Kidney epithelial cell (primary cell): ENCODE data around the gene SLC23A2. TPM values are rescaled to one million over a fixed set of nuclear protein-coding genes. Genes with fewer than 3 reads are reported as not detected.
"Not testable (repeated sequence)": the region's sequence is repeated elsewhere in the genome, so short reads cannot be mapped to it uniquely, and the experiment has no call there.

ENCODE experiments used
- DNase-seq: peaks from one replicate; pipeline ENCODE4 v3.0.0-alpha.2; 2010; ENCODE audit warnings: low read depth
- H3K27me3 ChIP-seq: 2 replicates; pipeline ENCODE4 v1.6.0; 2011; ENCODE audit warnings: low read length; ENCODE audit not compliant: control insufficient read depth, insufficient read depth
- H3K36me3 ChIP-seq: 2 replicates; pipeline ENCODE4 v1.5.1; 2011; ENCODE audit warnings: low read length; ENCODE audit not compliant: control insufficient read depth, insufficient read depth
- H3K4me3 ChIP-seq: 2 replicates; pipeline ENCODE4 v1.5.1; 2011; ENCODE audit warnings: low read depth, mild to moderate bottlenecking, control low read depth, low read length
- total RNA-seq: library from RNA; depleted of rRNA; stranded (reverse); fragments of >200 nt; gene quantifications from 2 replicates; pipeline ENCODE4 v1.2.3, GENCODE V29; 2015
- TF ChIP-seq, protein P1 (sequence below): IDR thresholded peaks from 2 replicates; pipeline ENCODE4 v1.5.1; 2011; ENCODE audit warnings: mild to moderate bottlenecking, moderate library complexity, low read length, control low read depth, inconsistent platforms; ENCODE audit not compliant: insufficient read depth, poor library complexity, severe bottlenecking

SLC23A2 gene
- total RNA-seq, 1 donor from 2014 or later = 21.4 TPM

DNA sequence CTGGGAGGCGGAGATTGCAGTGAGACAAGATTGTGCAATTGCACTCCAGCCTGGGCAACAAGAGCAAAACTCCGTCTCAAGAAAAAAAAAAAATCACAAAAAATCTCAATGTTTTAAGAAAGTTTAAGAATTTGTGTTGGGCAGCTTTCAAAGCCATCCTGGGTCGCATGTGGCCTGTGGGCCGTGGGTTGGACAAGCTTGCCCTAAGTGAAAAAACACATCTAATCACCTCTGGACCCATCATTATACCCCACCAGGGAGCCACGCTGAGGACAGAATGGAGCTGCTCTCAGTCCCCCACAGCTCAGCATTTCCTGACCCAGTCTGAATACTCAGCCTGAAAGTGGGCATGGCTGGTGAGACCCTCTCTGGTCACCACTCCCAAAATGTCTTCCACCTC is 150.3 kb downstream of the SLC23A2 start:
- H3K36me3 ChIP-seq = no peaks in the 10 kb centered on the region
- no peak for DNase-seq
- H3K27me3 ChIP-seq = no peaks in the 10 kb centered on the region
- H3K4me3 ChIP-seq = no peak overlapping the region
- TF ChIP-seq, protein P1, sequence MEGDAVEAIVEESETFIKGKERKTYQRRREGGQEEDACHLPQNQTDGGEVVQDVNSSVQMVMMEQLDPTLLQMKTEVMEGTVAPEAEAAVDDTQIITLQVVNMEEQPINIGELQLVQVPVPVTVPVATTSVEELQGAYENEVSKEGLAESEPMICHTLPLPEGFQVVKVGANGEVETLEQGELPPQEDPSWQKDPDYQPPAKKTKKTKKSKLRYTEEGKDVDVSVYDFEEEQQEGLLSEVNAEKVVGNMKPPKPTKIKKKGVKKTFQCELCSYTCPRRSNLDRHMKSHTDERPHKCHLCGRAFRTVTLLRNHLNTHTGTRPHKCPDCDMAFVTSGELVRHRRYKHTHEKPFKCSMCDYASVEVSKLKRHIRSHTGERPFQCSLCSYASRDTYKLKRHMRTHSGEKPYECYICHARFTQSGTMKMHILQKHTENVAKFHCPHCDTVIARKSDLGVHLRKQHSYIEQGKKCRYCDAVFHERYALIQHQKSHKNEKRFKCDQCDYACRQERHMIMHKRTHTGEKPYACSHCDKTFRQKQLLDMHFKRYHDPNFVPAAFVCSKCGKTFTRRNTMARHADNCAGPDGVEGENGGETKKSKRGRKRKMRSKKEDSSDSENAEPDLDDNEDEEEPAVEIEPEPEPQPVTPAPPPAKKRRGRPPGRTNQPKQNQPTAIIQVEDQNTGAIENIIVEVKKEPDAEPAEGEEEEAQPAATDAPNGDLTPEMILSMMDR = no peak

DNA sequence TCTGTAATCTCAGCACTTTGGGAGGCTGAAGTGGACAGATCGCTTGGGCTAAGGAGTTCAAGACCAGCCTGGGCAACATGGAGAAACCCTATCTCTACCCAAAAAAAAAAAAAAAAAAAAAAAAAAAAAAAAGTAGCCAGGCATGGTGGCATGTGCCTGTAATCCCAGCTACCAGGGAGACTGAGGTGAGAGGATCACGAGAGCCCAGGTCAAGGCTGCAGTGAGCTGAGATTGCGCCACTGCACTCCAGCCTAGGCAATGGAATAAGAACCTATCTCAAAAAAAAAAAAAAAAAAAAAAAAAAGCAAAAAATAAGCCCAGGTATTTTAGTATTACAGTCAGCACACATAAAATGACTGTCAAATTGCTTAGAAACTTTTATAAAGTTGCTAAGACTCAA is 152.5 kb downstream of the SLC23A2 start:
- not testable (repeated sequence) for H3K4me3 ChIP-seq, DNase-seq, H3K27me3 ChIP-seq, H3K36me3 ChIP-seq

DNA sequence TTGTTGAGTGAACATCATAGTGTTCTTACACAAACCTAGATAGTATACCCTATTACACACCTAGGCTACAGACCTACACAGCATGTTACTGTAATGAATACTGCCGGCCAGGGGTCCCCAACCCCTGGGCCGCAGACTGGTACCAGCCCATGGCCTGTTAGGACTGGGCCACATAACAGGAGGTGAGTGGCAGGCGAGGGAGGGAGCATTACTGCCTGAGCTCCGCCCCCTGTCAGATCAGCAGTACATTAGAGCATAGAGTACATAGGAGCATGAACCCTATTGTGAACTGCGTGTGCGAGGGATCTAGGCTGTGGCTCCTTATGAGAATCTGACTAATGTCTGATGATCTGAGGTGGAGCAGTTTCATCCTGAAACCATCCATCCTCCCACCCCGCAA is 153.3 kb downstream of the SLC23A2 start:
- no peaks in the 10 kb centered on the region for H3K27me3 ChIP-seq
- no peak for DNase-seq
- H3K36me3 ChIP-seq = no peaks in the 10 kb centered on the region
- TF ChIP-seq, protein P1 = no peak
- H3K4me3 ChIP-seq = no peak overlapping the region

DNA sequence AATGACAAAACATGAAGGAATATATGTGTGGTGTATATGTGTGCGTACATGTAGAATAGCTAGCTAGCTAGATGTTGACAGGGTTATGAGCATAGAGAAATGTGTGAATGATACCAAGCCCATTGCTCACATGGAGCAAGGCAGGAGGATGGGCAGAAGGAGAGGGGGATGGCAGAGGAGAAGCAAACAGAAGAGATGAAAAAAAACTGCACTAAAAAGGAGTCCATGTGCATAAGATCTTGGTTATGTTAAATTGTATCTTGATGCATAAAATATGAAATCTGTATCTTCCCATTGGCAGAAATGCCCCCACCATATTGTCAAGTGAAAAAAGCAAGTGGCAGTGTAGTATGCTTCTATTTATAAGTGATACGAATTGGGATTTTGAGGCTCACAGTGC is 154.5 kb downstream of the SLC23A2 start:
- TF ChIP-seq, protein P1 = no peak
- H3K4me3 ChIP-seq = no peak overlapping the region
- DNase-seq = no peak
- H3K27me3 ChIP-seq = no peaks in the 10 kb centered on the region
- no peaks in the 10 kb centered on the region for H3K36me3 ChIP-seq

DNA sequence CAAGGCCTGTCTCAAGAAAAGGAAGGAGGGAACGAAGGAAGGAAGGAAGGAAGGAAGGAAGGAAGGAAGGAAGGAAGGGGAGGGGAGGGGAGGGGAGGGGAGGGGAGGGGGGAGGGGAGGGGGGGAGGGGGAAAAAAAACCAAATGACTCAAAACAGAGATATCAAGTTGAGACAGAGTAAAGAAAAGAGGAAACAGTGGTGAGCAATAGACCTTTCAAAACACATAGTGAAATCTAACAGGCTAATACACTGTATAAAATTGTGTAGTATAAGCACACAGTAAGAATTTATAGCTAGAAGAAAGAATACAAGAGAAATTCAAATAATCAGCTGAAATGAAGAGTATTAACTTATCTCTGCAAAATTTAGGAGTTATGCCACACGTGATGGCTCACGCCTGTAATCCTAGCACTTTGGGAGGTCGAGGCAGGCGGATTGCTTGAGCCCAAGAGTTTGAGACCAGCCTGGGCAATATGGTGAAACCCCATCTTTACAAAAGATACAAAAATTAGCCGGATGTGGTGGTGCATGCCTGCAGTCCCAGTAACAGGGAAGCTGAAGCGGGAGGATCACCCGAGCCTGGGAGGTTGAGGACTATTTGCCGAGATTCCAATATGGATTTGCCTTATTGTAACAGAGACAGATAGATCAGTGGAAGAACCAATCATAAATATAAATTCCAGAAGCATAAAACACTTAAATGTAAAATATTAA is 156.4 kb downstream of the SLC23A2 start:
- H3K27me3 ChIP-seq = no peaks in the 10 kb centered on the region
- DNase-seq = no peak
- no peak overlapping the region for H3K4me3 ChIP-seq
- no peaks in the 10 kb centered on the region for H3K36me3 ChIP-seq
- TF ChIP-seq, protein P1 = no peak

DNA sequence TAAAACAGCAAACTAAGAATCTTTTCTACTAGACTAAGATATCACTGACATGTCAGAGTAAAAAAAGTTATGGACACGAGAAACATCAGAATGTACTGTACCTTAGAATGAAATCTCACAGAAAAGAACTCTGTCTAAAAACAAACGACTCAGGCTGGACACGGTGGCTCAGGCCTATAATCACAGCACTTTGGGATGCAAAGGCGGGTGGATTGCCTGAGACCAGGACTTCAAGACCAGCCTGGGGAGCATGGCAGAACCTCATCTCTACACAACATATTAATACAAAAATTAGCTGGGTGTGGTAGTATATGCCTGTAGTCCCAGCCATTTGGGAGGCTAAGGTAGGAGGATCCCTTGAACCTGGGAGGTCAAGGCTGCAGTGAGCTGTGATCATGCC is 157.0 kb downstream of the SLC23A2 start:
- H3K36me3 ChIP-seq = no peaks in the 10 kb centered on the region
- H3K27me3 ChIP-seq = peaks cover 2% of the 10 kb centered on the region
- no peak overlapping the region for H3K4me3 ChIP-seq
- TF ChIP-seq, protein P1 = no peak
- no peak for DNase-seq
